Tibial nerve (tissue), 4 donors: ENCODE measurements around the gene CYP2U1. TPM values are rescaled to one million over a fixed set of nuclear protein-coding genes. Genes with fewer than 3 reads are reported as not detected.
"Not testable (repeated sequence)": the region's sequence is repeated elsewhere in the genome, so short reads cannot be mapped to it uniquely, and the experiment has no call there.

ENCODE experiments used
- DNase-seq, 2 donors: peaks; one replicate each; pipeline ENCODE4 v3.0.0-alpha.2; 2019; ENCODE audit warnings: low spot score in 2 of 2
- H3K27ac ChIP-seq, 4 donors: fragments of 200-600 bp; sonication (generic) in 3 of 4; one replicate each; pipeline ENCODE4 v1.5.1; 2017 to 2019; ENCODE audit warnings: mild to moderate bottlenecking in 1 of 4
- H3K27me3 ChIP-seq, 2 donors: fragments of 200-600 bp; sonication (generic) in 1 of 2; one replicate each; pipeline versions ENCODE4 v1.5.1 to v1.6.0; 2017 to 2019
- H3K36me3 ChIP-seq, 3 donors: fragments of 200-600 bp; sonication (generic); one replicate each; pipeline ENCODE4 v1.5.1; 2018 to 2019
- H3K4me1 ChIP-seq, 4 donors: fragments of 200-600 bp; sonication (generic) in 3 of 4; one replicate each; pipeline ENCODE4 v1.5.1; 2017 to 2019
- H3K4me3 ChIP-seq, 4 donors: fragments of 200-600 bp; sonication (generic) in 3 of 4; one replicate each; pipeline ENCODE4 v1.5.1; 2017 to 2019; ENCODE audit warnings: mild to moderate bottlenecking in 1 of 4, moderate library complexity in 1 of 4
- H3K9me3 ChIP-seq, 4 donors: fragments of 200-600 bp; sonication (generic) in 3 of 4; one replicate each; pipeline ENCODE4 v1.5.1; 2017 to 2019
- EP300 ChIP-seq, 2 donors: sonication (generic); formaldehyde crosslinking; IDR thresholded peaks; one replicate each; pipeline ENCODE4 v1.6.1; 2017; ENCODE audit warnings: antibody characterized with exemption in 2 of 2, mild to moderate bottlenecking in 1 of 2
- POLR2A ChIP-seq, 2 donors: fragments of 450-650 bp; IDR thresholded peaks; one replicate each; pipeline ENCODE4 v1.6.1; 2017; ENCODE audit warnings: antibody characterized with exemption in 2 of 2, mild to moderate bottlenecking in 2 of 2, moderate library complexity in 2 of 2
- WGBS, 2 donors: methylation state at CpG; one replicate each; pipeline ENCODE4 v1.1.5; 2018; 5-methylcytosine and 5-hydroxymethylcytosine counted together
- total RNA-seq, 4 donors: library from RNA; depleted of rRNA; stranded (reverse); fragments of >200 nt; gene quantifications; one replicate each; pipeline ENCODE4 v1.1.0, GENCODE V29; 2016
- TF ChIP-seq, protein P1 (sequence below), 5 experiments: fragments of 200-600 bp in 3 of 5; fragments of 450-650 bp in 2 of 5; sonication (generic) in 3 of 5; IDR thresholded peaks; one replicate each; pipeline ENCODE4 v1.5.1; 2016 to 2019; ENCODE audit warnings: antibody characterized with exemption in 5 of 5, mild to moderate bottlenecking in 3 of 5, moderate library complexity in 2 of 5

Gene CYP2U1
- total RNA-seq, 4 donors from 2014 or later = 24.0 to 50.3 (median 32.9) TPM

DNA sequence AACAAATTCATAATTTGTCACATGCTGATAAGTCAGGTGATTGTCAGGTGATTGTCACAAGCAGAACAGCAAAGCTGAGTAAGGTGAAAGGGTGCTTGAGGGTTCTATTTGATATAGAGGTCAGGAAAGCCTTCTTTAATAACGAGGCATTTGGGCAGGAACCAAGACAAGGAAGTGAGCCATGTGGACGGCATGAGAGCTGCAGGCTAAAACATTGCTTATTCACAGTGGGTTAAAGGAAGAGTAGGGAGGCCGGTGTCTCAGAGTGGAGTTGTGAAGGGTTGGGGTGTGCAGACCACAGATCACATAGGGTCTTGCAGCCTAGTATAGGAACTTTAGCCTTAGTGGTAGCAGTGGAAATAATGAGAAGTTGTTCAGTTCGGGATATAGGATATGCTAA lies 31.3 kb upstream of the CYP2U1 start:
- 82% methylated on average over 4 of the region's 4 CpGs for WGBS, 2 donors
- peaks cover 0 to 33% (median 0%) of the 10 kb centered on the region in 3 donors for H3K36me3 ChIP-seq
- peaks cover 0 to 19% (median 3%) of the 10 kb centered on the region in 4 donors for H3K4me1 ChIP-seq
- no peak for DNase-seq
- no peaks in the 10 kb centered on the region for H3K27me3 ChIP-seq
- no peak overlapping the region for H3K4me3 ChIP-seq
- H3K9me3 ChIP-seq = no peaks in the 10 kb centered on the region
- no peak overlapping the region for H3K27ac ChIP-seq
- TF ChIP-seq, protein P1, sequence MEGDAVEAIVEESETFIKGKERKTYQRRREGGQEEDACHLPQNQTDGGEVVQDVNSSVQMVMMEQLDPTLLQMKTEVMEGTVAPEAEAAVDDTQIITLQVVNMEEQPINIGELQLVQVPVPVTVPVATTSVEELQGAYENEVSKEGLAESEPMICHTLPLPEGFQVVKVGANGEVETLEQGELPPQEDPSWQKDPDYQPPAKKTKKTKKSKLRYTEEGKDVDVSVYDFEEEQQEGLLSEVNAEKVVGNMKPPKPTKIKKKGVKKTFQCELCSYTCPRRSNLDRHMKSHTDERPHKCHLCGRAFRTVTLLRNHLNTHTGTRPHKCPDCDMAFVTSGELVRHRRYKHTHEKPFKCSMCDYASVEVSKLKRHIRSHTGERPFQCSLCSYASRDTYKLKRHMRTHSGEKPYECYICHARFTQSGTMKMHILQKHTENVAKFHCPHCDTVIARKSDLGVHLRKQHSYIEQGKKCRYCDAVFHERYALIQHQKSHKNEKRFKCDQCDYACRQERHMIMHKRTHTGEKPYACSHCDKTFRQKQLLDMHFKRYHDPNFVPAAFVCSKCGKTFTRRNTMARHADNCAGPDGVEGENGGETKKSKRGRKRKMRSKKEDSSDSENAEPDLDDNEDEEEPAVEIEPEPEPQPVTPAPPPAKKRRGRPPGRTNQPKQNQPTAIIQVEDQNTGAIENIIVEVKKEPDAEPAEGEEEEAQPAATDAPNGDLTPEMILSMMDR (IDR thresholded peaks at IDR 0.05) = no peak
- TF ChIP-seq POLR2A (IDR thresholded peaks at IDR 0.05) = no peak
- no peak for TF ChIP-seq EP300 (IDR thresholded peaks at IDR 0.05)

DNA sequence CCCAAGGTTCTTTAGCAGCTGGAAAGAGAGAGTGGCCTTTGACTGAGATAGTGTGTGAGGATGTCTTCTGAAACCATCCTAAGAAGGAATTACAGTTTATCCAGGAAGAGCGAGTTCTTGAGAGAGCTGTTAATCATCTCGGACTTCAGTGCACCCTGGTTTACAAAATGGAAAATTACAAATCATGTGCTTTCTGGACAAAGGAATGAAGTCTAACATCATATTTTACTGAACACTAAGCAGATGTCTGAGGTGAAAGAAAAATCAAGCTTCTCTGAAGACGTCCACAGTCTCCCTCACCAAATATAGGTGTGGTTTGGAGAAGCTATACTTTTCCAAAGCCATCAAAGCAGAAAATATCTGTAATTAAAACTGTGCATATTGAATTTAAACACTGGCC lies 30.8 kb upstream of the CYP2U1 start:
- no peaks in the 10 kb centered on the region for H3K27me3 ChIP-seq
- H3K9me3 ChIP-seq = no peaks in the 10 kb centered on the region
- H3K4me3 ChIP-seq = no peak overlapping the region
- TF ChIP-seq POLR2A (IDR thresholded peaks at IDR 0.05) (no peak), EP300 (IDR thresholded peaks at IDR 0.05) (no peak)
- TF ChIP-seq, protein P1 (IDR thresholded peaks at IDR 0.05) = no peak
- DNase-seq = no peak
- peaks cover 0 to 17% (median 3%) of the 10 kb centered on the region in 4 donors for H3K4me1 ChIP-seq
- 76 to 89% methylated on average over 3 of the region's 3 CpGs for WGBS, 2 donors
- peaks cover 0 to 37% (median 0%) of the 10 kb centered on the region in 3 donors for H3K36me3 ChIP-seq
- H3K27ac ChIP-seq = no peak overlapping the region

DNA sequence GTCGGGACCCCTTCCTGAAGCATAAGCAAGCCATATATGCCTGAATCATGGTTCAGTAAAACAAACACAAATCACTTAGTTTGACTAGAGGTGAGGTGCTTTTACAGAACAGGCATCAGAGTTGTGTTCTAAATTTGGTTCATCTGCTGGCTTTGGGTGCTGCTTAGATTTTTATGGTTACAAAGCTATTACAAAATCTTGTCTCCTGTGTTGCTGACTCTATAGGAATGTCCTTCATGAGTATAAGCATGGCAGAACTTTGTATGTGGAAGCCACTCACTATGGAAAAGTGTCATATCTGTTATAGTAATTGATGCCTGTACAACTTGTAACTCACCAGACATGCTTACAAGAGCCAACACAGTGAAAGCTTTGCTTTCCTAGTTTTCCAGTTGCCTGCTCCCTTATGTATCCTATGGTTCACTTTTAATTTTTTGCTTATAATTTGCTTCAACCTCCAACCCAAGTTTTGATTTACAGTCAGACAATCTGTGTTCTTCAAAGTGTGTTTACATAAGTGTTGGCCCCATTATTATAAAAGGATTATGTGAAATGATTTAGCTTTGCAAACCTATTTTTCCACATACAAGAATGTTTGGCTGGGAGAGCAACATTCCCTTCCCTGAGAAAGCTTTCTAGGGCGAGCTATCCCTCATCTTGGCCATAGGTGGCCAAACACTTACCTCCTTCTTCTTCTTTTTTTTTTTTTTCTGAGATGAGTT lies 30.0 kb upstream of the CYP2U1 start:
- no peak overlapping the region for H3K27ac ChIP-seq
- H3K27me3 ChIP-seq = no peaks in the 10 kb centered on the region
- TF ChIP-seq POLR2A (IDR thresholded peaks at IDR 0.05) = no peak
- TF ChIP-seq, protein P1 (IDR thresholded peaks at IDR 0.05) = no peak
- no peak for TF ChIP-seq EP300 (IDR thresholded peaks at IDR 0.05)
- H3K4me3 ChIP-seq = no peak overlapping the region
- peaks cover 0 to 37% (median 0%) of the 10 kb centered on the region in 3 donors for H3K36me3 ChIP-seq
- H3K4me1 ChIP-seq = peaks cover 0 to 9% (median 1%) of the 10 kb centered on the region in 4 donors
- WGBS, 2 donors = 81 to 93% methylated on average over 2 of the region's 2 CpGs
- no peaks in the 10 kb centered on the region for H3K9me3 ChIP-seq
- DNase-seq = no peak

DNA sequence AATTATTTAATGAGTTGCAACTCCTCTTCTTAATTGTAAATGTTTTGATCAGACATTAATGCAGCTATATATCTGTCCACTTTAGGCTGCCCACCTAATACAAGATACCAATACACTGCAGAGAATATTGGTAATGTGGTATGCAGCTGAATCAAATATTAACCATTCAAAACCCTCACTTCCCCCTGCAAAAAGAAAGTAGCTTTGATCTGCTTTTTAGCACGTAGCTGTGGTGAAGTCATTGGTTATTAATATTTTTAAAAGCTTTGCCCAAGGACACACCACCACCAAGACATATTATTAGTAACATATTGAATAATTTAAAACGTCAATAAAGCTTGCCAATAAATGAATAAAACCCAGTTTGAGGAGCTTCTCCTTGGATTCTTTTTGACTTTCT lies 28.6 kb upstream of the CYP2U1 start:
- Histone ChIP-seq H3K27me3 (no peaks in the 10 kb centered on the region), H3K4me3 (no peak overlapping the region), H3K27ac (no peak overlapping the region), H3K36me3 (peaks cover 0 to 37% (median 0%) of the 10 kb centered on the region in 3 donors), H3K4me1 (no peaks in the 10 kb centered on the region), H3K9me3 (no peaks in the 10 kb centered on the region)
- 84 to 99% methylated on average over 2 of the region's 2 CpGs for WGBS, 2 donors
- DNase-seq = no peak
- TF ChIP-seq EP300 (IDR thresholded peaks at IDR 0.05) (no peak), POLR2A (IDR thresholded peaks at IDR 0.05) (no peak)
- TF ChIP-seq, protein P1 (IDR thresholded peaks at IDR 0.05) = no peak

DNA sequence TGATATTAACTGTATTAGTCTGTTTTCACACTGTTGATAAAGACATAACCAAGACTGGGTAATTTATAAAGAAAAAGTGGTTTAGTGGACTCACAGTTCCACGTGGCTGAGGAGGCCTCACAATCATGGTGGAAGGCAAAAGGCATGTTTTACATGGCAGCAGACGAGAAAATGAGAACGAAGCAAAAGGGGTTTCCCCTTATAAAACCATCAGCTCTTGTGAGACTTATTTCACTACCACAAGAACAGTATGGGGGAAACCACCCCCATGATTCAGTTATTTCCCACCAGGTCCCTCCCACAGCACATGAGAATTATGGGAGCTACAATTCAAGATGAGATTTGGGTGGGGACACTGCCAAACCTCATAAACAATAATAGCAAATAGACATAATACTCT lies 26.3 kb upstream of the CYP2U1 start:
- not testable (repeated sequence) for DNase-seq, H3K4me1 ChIP-seq, H3K9me3 ChIP-seq, H3K27me3 ChIP-seq, H3K4me3 ChIP-seq, H3K27ac ChIP-seq
- peaks cover 0 to 57% (median 0%) of the 10 kb centered on the region in 3 donors for H3K36me3 ChIP-seq
- 93 to 96% methylated on average over 3 of the region's 3 CpGs for whole genome bisulfite sequencing, 2 donors
